Prostate gland (tissue), 2 donors: ENCODE measurements around the gene DAP.

Source experiments
- POLR2A ChIP-seq: fragments of 450-650 bp; IDR thresholded peaks from one replicate; pipeline ENCODE4 v1.6.1; 2016; ENCODE audit warnings: antibody characterized with exemption, mild to moderate bottlenecking
- TF ChIP-seq, protein P1 (sequence below), 4 experiments: fragments of 200-600 bp in 2 of 4; fragments of 450-650 bp in 2 of 4; sonication (generic) in 2 of 4; IDR thresholded peaks; 1 replicate in 3 of 4; 2 replicates in 1 of 4; pipeline ENCODE4 v1.5.1; 2016 to 2019; ENCODE audit warnings: antibody characterized with exemption in 4 of 4, mild to moderate bottlenecking in 2 of 4, moderate library complexity in 2 of 4

DNA sequence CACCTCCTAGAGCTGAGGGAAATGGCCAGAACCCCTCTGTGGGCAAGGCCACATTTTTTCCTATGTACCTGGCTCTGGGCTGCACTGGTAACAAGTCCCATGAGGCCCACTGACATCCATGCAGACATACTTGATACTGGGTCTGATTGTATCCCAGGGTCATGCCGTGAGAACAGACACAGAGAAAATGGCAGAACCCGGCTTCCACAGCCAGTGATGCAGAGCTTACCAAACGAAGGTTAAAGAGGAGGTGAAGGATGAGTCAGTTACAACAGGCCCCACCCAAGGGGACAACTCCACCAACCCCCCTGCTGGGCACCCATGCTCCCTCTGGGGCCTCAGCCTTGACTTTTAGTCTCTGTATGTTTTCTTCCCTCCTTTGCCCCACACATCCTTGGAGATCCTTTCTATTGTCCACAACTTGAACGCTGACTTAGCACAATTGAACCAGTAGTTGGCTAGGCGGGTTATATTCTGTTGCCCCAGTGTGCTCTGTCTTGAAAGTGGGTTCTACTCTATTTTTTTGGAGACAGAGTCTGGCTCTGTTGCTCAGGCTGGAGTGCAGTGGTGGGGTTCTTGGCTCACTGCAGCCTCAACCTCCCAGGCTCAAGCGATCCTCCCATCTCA lies 93.5 kb downstream of the DAP start:
- no peak for TF ChIP-seq POLR2A
- TF ChIP-seq, protein P1, sequence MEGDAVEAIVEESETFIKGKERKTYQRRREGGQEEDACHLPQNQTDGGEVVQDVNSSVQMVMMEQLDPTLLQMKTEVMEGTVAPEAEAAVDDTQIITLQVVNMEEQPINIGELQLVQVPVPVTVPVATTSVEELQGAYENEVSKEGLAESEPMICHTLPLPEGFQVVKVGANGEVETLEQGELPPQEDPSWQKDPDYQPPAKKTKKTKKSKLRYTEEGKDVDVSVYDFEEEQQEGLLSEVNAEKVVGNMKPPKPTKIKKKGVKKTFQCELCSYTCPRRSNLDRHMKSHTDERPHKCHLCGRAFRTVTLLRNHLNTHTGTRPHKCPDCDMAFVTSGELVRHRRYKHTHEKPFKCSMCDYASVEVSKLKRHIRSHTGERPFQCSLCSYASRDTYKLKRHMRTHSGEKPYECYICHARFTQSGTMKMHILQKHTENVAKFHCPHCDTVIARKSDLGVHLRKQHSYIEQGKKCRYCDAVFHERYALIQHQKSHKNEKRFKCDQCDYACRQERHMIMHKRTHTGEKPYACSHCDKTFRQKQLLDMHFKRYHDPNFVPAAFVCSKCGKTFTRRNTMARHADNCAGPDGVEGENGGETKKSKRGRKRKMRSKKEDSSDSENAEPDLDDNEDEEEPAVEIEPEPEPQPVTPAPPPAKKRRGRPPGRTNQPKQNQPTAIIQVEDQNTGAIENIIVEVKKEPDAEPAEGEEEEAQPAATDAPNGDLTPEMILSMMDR (IDR thresholded peaks at IDR 0.05), result no peak
